ENCODE data around the gene SNUPN. TPM values are rescaled to one million over a fixed set of nuclear protein-coding genes. Genes with fewer than 3 reads are reported as not detected.

SNUPN gene
- total and polyA plus RNA-seq, 2 of the 8 experiments (the other 6 are each of a cell fraction or from before 2014, with no cell fraction given): 13.3 to 28.2 TPM

GRCh38 chr15:75639709-75640482 lies 14.4 kb upstream of the SNUPN start, which contains the start of gene IMP3 (continued):
- 0 out of 2 replicates have a peak, but pooled peaks have one; percentile 4 for TF ChIP-seq BACH1 (IDR thresholded peaks at IDR 0.05; ENCODE audit: low read length)
- TF ChIP-seq EZH2 (IDR thresholded peaks at IDR 0.05; ENCODE audit: low read depth, low read length, severe bottlenecking): no peak
- peak; percentile 88 for TF ChIP-seq BRCA1 (IDR thresholded peaks at IDR 0.05; ENCODE audit: low read depth, low read length)
- TF ChIP-seq KDM4A (IDR thresholded peaks at IDR 0.05; ENCODE audit: low read depth, low read length, severe bottlenecking): peak; percentile 74
- no peak for TF ChIP-seq EGR1 (IDR thresholded peaks at IDR 0.05; ENCODE audit: borderline replicate concordance, low read depth, low read length)
- TF ChIP-seq POU5F1 (IDR thresholded peaks at IDR 0.05; ENCODE audit: low read depth, low read length): no peak
- TF ChIP-seq, protein P1, sequence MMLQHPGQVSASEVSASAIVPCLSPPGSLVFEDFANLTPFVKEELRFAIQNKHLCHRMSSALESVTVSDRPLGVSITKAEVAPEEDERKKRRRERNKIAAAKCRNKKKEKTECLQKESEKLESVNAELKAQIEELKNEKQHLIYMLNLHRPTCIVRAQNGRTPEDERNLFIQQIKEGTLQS (IDR thresholded peaks at IDR 0.05; ENCODE audit: insufficient read depth, low read depth, low read length): no peak
- peak; percentile 94 for TF ChIP-seq TBP (IDR thresholded peaks at IDR 0.05; ENCODE audit: low read depth, low read length)
- TF ChIP-seq NANOG (IDR thresholded peaks at IDR 0.05; ENCODE audit: insufficient read depth, low read depth, low read length, poor library complexity, severe bottlenecking): no peak
- TF ChIP-seq RBBP5 (IDR thresholded peaks at IDR 0.05; ENCODE audit: borderline replicate concordance, low read depth, low read length): peak; percentile 83
- TF ChIP-seq SP4 (IDR thresholded peaks at IDR 0.05; ENCODE audit: low read length): no peak; the same call in 1 of the 2 replicates
- TF ChIP-seq YY1 (IDR thresholded peaks at IDR 0.05; ENCODE audit: low read depth, low read length): peak; percentile 91
- no peak for TF ChIP-seq ATF2 (IDR thresholded peaks at IDR 0.05; ENCODE audit: low read length)
- peak; percentile 33; the same call in 1 of the 2 replicates for TF ChIP-seq CREB1 (IDR thresholded peaks at IDR 0.05)
- no peak for TF ChIP-seq GABPA (IDR thresholded peaks at IDR 0.05; ENCODE audit: borderline replicate concordance, insufficient read depth, low read length)
- 0 out of 2 replicates have a peak, but pooled peaks have one; percentile 5 for TF ChIP-seq TCF12 (IDR thresholded peaks at IDR 0.05; ENCODE audit: low read depth, low read length)
- TF ChIP-seq RFX5 (IDR thresholded peaks at IDR 0.05; ENCODE audit: borderline replicate concordance, low read depth, low read length): no peak
- TF ChIP-seq, protein P2, sequence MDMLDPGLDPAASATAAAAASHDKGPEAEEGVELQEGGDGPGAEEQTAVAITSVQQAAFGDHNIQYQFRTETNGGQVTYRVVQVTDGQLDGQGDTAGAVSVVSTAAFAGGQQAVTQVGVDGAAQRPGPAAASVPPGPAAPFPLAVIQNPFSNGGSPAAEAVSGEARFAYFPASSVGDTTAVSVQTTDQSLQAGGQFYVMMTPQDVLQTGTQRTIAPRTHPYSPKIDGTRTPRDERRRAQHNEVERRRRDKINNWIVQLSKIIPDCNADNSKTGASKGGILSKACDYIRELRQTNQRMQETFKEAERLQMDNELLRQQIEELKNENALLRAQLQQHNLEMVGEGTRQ (IDR thresholded peaks at IDR 0.05; ENCODE audit: low read length): no peak
- TF ChIP-seq ZNF274 (IDR thresholded peaks at IDR 0.05; ENCODE audit: borderline replicate concordance, extremely low read depth, low read length): no peak
- TF ChIP-seq CBX5 (IDR thresholded peaks at IDR 0.05; ENCODE audit: low read depth, low read length): no peak
- peak; percentile 98 for TF ChIP-seq POLR2AphosphoS5 (IDR thresholded peaks at IDR 0.05; ENCODE audit: low read depth, low read length)

All from H1 (cell line).